SK-N-MC (cell line): ENCODE data around the gene HARS1.

Experiments used
- EZH2 ChIP-seq: fragments of 200-600 bp; sonication (generic); IDR thresholded peaks from one replicate; pipeline ENCODE4 v1.6.1; 2017; ENCODE audit warnings: antibody characterized with exemption
- POLR2AphosphoS5 ChIP-seq: IDR thresholded peaks from 2 replicates; pipeline ENCODE4 v1.6.1; 2012; ENCODE audit warnings: mild to moderate bottlenecking, low read depth, low read length, borderline replicate concordance

GRCh38 chr5:140641716-140642115, 49.5 kb downstream of the HARS1 start:
- TF ChIP-seq POLR2AphosphoS5 (no peak), EZH2 (no peak)
